Right lobe of liver (tissue), 6 donors: Measurements from ENCODE around the gene RALGPS1. TPM values are rescaled to one million over a fixed set of nuclear protein-coding genes. Genes with fewer than 3 reads are reported as not detected.

Experiments
- ATAC-seq, 4 donors: fragments of 200-7000 bp; cut with Tn5 transposase; one replicate each; pipeline ENCODE4 v1.9.1; 2020; ENCODE audit warnings: mild to moderate bottlenecking in 4 of 4, moderate library complexity in 4 of 4
- DNase-seq, 3 donors: peaks; one replicate each; pipeline ENCODE4 v3.0.0-alpha.2; 2020
- H3K27ac ChIP-seq, 3 donors: fragments of 200-600 bp; one replicate each; pipeline ENCODE4 v1.8.0; 2022
- H3K27me3 ChIP-seq, 2 donors: fragments of 200-600 bp; one replicate each; pipeline ENCODE4 v1.8.0; 2022
- H3K36me3 ChIP-seq, 4 donors: fragments of 200-600 bp; sonication (generic) in 1 of 4; one replicate each; pipeline versions ENCODE4 v1.5.1 to v1.8.0; 2017 to 2022; ENCODE audit warnings: control low read depth in 1 of 4
- H3K4me1 ChIP-seq, 4 donors: fragments of 200-600 bp; sonication (generic) in 1 of 4; one replicate each; pipeline versions ENCODE4 v1.5.1 to v1.8.0; 2017 to 2022; ENCODE audit warnings: control low read depth in 1 of 4
- H3K4me3 ChIP-seq, 3 donors: fragments of 200-600 bp; one replicate each; pipeline ENCODE4 v1.8.0; 2022
- H3K9me3 ChIP-seq, 4 donors: fragments of 200-600 bp; sonication (generic) in 1 of 4; one replicate each; pipeline versions ENCODE4 v1.5.1 to v1.8.0; 2017 to 2022; ENCODE audit warnings: control low read depth in 1 of 4
- POLR2A ChIP-seq: fragments of 450-650 bp; IDR thresholded peaks from one replicate; pipeline ENCODE4 v1.6.1; 2017; ENCODE audit warnings: antibody characterized with exemption, mild to moderate bottlenecking
- WGBS: methylation state at CpG from one replicate; pipeline ENCODE4 v1.1.6; 2018; ENCODE audit warnings: low coverage, low lambda C conversion rate; ENCODE audit not compliant: insufficient coverage; ENCODE audit errors: missing lambda C conversion rate; 5-methylcytosine and 5-hydroxymethylcytosine counted together
- intact Hi-C, 2 donors: fragments of 100-400 bp; cut with DNase I; formaldehyde crosslinking; loops; one replicate each; pipeline versions ENCODE4 v1.11.2 to v1.14.1; 2022
- total RNA-seq, 6 experiments: library from RNA; depleted of rRNA in 2 of 6; stranded (reverse); fragments of >200 nt in 2 of 6; fragmentation: NEBNext Ultra II Directional in 3 of 6; extraction: Animal tissue kit (Norgen Biotek cat#: 25700) in 3 of 6; gene quantifications; one replicate each; pipeline versions ENCODE4 v1.1.0 to v1.2.4, GENCODE V29; 2016 to 2023
- TF ChIP-seq, protein P1 (sequence below), 4 donors: fragments of 200-600 bp in 3 of 4; fragments of 450-650 bp in 1 of 4; IDR thresholded peaks; one replicate each; pipeline versions ENCODE4 v1.5.1 to v1.8.0; 2016 to 2022; ENCODE audit warnings: antibody characterized with exemption in 4 of 4, mild to moderate bottlenecking in 2 of 4
- donor health status: DM: no; HTN: yes; CAD: no.
- donor health status: DM: no; HTN: no; CAD: no.
- donor health status: DM: no; HTN: no; CAD: no.
- donor health status: DM: no; HTN: yes; CAD: no.
- donor health status: DM: no; HTN: yes; CAD: no.

RALGPS1 gene
- total RNA-seq, 6 experiments from 2014 or later, result 1.2 to 3.8 (median 2.4) TPM

DNA sequence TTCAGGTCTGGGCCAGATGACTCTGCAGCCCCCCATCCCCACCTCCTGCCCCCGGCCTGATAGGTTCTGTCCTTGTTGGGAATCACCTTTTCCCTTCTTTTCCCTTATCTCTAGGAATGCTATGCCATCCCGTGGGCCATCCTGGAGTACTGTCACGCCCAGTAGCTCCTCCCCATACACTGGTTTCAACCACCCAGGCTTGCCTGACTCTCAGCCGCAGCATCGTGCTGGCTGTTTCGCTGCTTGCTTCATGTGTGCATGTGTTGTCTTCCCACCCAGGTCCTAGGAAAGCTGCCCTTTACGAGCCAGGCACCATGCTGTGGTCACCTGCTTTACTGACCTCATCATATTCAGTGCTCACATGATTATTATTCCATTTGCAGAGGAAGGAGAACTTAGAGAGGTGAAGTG is 136.0 kb downstream of the RALGPS1 start:
- Histone ChIP-seq H3K4me3 (no peak overlapping the region), H3K27ac (no peak overlapping the region), H3K4me1 (peaks cover 0 to 4% (median 0%) of the 10 kb centered on the region in 4 donors), H3K36me3 (no peaks in the 10 kb centered on the region), H3K27me3 (no peaks in the 10 kb centered on the region), H3K9me3 (no peaks in the 10 kb centered on the region)
- intact Hi-C loops, result no loop called here
- no peak for DNase-seq
- no peak for ATAC-seq
- TF ChIP-seq POLR2A, result no peak
- TF ChIP-seq, protein P1, sequence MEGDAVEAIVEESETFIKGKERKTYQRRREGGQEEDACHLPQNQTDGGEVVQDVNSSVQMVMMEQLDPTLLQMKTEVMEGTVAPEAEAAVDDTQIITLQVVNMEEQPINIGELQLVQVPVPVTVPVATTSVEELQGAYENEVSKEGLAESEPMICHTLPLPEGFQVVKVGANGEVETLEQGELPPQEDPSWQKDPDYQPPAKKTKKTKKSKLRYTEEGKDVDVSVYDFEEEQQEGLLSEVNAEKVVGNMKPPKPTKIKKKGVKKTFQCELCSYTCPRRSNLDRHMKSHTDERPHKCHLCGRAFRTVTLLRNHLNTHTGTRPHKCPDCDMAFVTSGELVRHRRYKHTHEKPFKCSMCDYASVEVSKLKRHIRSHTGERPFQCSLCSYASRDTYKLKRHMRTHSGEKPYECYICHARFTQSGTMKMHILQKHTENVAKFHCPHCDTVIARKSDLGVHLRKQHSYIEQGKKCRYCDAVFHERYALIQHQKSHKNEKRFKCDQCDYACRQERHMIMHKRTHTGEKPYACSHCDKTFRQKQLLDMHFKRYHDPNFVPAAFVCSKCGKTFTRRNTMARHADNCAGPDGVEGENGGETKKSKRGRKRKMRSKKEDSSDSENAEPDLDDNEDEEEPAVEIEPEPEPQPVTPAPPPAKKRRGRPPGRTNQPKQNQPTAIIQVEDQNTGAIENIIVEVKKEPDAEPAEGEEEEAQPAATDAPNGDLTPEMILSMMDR (IDR thresholded peaks at IDR 0.05), result no peak
- 87% methylated on average over 7 of the region's 7 CpGs for WGBS

- Histone ChIP-seq H3K27ac (no peak overlapping the region), H3K9me3 (no peaks in the 10 kb centered on the region), H3K4me3 (no peak overlapping the region), H3K36me3 (no peaks in the 10 kb centered on the region), H3K4me1 (peaks cover 0 to 4% (median 0%) of the 10 kb centered on the region in 4 donors), H3K27me3 (no peaks in the 10 kb centered on the region)
- TF ChIP-seq, protein P1 (IDR thresholded peaks at IDR 0.05), result no peak
- no peak for TF ChIP-seq POLR2A
- DNase-seq, result no peak
- ATAC-seq, result no peak
- intact Hi-C loops, result no loop called here
- WGBS, result 74% methylated on average over 7 of the region's 8 CpGs
Observed at GRCh38 chr9:127051881-127052595, 137.5 kb downstream of the RALGPS1 start.

GRCh38 chr9:127053057-127053821 is 138.7 kb downstream of the RALGPS1 start:
- intact Hi-C loops, result no loop called here
- WGBS, result 48% methylated on average over 10 of the region's 14 CpGs
- TF ChIP-seq, protein P1 (IDR thresholded peaks at IDR 0.05), result no peak
- TF ChIP-seq POLR2A, result no peak
- no peak overlapping the region for H3K4me3 ChIP-seq
- H3K36me3 ChIP-seq, result no peaks in the 10 kb centered on the region
- H3K27me3 ChIP-seq, result no peaks in the 10 kb centered on the region
- H3K4me1 ChIP-seq, result peaks cover 0 to 4% (median 0%) of the 10 kb centered on the region in 4 donors
- H3K9me3 ChIP-seq, result no peaks in the 10 kb centered on the region
- no peak overlapping the region for H3K27ac ChIP-seq
- ATAC-seq, result peak in 3 of 4 donors; percentile 16 to 46 (median 17)
- DNase-seq, result peak in 1 of 3 donors; percentile 47

DNA sequence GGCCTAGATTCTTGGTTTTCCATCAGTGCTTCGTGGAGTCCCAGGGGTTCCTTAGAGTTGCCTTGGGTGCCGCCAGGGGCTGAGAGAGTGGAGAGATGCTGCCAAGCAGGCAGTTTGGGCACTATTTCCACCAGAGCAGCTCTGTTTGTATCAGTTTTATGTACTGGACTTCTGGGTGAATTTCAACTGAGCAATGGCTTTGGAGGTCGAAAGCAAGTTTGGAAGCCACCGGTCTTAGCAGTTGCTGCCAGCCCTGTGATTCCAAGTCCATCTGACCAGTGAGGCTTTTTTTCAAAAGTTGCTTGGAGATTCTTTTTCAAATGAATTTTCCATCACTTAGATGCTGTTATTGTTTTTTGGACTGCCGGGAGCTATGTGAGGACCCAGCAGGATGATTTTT is 139.4 kb downstream of the RALGPS1 start:
- ATAC-seq (no peak), DNase-seq (no peak)
- no peaks in the 10 kb centered on the region for H3K27me3 ChIP-seq
- H3K4me1 ChIP-seq, result peaks cover 0 to 4% (median 0%) of the 10 kb centered on the region in 4 donors
- no peak for TF ChIP-seq POLR2A
- TF ChIP-seq, protein P1 (IDR thresholded peaks at IDR 0.05), result no peak
- no peaks in the 10 kb centered on the region for H3K9me3 ChIP-seq
- intact Hi-C loops, result no loop called here
- no peak overlapping the region for H3K4me3 ChIP-seq
- H3K36me3 ChIP-seq, result no peaks in the 10 kb centered on the region
- H3K27ac ChIP-seq, result no peak overlapping the region
- 91% methylated on average over 5 of the region's 5 CpGs for WGBS
